ENCODE measurements around the gene TMEM156.
"Not testable (repeated sequence)": the region's sequence is repeated elsewhere in the genome, so short reads cannot be mapped to it uniquely, and the experiment has no call there.

TMEM156 gene

GRCh38 chr4:38988353-38988752 is 43.9 kb downstream of the TMEM156 start:
- DNase-seq, result not testable (repeated sequence)

- DNase-seq, result no peak
These were observed 44.7 kb downstream of the TMEM156 start for GRCh38 chr4:38987491-38987890.

DNA sequence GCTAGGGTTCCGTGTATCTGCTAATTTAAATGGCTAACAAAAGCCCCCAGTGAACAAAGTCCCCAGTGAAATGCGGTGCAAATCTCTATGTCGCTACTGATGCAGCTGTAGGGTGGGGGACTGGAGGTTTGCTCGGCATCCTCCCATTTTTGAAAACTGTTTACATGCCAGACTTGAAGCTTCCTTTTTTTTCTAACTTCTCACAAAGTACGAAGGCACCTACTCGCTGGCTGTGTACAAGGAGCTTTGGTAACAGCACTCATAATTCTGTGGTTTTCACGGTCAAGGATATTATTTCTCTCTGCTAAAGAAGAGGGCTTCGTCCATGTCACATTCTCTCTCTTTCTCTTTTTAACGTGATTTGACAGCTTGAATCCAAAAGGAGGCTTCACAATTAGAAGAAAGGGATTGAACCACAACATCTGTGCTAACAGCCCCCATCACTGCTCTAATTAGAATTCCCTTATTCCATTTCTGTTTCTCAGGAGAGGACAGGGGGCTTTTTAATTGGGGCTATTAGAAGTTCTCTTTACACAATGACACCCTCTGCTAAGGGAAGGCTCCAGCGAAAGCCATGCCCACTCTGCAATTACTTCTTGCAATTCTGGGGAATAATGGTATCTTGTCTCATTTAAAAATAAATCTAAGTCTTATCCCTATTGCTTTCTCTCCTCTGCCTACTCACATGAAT is 46.7 kb downstream of the TMEM156 start:
- DNase-seq, result no peak

DNA sequence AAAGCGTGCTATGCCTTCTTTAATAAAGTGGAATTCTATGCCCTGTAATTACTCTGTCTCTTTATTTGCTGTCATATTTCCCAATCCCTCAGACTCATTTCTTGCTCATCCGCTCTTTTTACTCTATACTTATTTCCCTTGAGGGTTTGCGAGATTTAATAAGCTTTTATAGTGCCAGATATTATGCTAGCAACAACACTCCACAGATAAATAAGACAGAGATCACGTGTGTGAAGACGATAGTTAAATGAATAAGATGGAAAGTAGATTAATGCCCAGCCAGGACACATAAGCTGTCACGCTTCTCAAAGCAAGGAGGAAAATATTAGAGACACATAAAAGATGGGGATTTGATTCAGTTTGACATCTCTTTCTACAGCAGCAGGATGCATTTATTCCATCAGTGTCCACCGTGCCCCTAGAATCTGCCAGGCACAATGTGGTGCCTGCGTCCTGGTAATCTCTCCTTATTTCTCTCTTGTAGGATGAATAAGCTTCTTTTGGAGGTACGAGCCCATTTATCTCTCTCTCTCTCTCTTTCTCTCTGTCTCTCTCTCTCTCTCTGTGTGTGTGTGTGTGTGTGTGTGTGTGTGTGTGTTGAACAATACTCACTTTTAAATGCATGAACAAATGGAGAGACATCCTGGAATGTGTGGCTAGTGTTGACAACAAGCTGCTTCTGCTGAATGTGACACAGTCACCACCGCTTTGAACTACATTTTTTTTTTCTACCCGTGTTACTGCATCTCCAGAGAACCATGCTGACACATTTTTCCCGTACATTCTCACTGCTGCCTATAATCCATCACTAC is 48.2 kb downstream of the TMEM156 start:
- no peak for DNase-seq

DNA sequence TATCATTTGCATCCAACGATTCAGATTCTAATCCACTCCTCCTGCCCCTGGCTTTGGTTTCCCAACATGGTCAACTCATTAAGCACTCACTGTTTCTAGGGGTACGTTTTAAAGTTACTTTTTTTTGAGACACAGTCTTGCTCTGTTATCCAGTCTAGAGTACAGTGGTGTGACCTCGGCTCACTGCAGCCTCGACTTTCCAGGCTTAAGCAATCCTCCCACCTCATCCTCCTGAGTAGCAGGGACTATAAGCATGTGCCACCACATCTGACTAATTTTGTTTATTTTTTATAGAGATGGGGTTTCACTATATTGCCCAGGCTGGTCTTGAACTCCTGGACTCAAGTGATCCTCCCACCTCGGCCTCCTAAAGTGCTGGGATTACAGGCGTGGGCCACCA is 48.9 kb downstream of the TMEM156 start:
- no peak for DNase-seq

DNA sequence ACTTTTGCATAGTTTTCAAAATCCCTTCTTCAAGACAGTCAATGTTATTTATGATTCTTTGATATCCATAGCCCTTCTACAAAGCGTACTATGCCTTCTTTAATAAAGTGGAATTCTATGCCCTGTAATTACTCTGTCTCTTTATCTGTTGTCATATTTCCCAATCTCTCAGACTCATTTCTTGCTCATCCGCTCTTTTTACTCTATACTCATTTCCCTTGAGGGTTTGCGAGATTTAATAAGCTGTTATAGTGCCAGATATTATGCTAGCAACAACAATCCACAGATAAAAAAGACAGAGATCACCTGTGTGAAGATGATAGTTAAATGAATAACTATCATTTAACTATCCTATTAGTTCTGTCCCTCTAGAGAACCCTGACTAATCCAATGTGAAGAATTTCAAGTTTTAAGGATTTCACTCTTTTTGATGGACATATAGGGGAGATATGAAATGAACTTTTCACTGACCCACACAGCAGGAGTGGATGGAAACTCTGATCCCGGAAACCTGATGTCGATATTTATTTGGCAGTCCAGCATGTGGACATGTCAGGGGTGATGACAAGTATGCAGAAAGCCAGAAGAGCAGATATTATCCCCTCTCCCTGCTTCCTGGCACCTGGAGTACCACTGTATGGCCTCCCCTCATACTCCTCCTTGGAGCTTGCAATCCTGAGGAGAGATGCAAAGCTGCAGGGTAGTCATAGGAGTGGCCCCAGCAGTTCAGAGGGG is 49.7 kb downstream of the TMEM156 start:
- DNase-seq, result no peak

DNA sequence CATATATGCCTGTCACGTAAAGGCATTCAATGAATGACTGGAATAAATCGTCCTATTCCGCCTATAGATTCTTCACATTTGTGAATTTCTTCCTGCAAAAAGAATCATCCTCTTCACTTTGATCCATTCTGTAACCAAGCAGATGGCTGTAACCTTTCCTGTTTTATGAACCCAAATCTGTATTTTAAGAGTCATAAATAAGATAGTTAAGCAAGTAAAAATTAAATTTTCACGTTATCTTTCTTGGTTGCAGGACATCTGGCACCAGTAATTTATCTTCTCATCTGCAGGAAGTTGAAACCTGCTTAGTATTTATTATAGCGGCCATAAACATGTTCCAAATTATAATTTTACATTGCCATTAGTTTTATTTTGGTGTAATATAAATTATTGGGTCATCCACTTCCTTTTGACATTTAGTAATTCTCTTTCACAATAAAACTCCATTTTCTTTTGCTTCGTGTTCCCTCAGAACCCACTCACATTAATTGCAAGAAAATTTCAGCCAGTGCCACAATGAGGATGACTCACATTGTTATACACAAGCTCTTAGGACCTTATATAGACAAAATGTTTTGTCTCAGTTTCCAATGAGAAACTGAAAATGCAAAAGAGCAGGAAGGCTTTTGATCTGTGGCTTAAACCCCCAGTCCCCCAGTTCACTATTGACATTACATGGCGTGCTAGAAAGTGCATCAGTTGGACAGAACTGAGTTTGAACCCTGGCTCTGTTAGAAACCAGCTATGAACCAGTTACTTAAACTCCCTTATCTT is 51.1 kb downstream of the TMEM156 start:
- no peak for DNase-seq

- no peak for DNase-seq
These were observed 52.5 kb downstream of the TMEM156 start for GRCh38 chr4:38979511-38980230.

DNA sequence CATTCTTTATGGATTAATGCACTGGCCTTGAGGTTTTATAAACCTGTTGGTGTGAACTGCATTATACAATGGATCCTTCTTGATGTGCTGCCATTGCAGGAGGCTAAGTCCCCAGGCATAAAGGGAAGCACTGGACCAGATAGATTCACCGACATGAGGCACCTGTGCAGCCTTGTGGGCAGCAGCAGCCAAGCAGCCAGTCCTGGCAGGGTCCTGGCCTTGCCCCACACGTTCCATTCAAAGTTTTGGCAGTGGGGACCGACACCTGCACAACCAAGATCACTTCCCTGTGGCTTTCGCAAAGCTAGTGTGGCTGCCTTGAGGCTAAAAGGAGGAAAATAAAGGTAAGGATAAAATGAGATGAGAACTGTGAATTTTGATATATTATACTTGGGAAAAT is 53.1 kb downstream of the TMEM156 start:
- no peak for DNase-seq

DNA sequence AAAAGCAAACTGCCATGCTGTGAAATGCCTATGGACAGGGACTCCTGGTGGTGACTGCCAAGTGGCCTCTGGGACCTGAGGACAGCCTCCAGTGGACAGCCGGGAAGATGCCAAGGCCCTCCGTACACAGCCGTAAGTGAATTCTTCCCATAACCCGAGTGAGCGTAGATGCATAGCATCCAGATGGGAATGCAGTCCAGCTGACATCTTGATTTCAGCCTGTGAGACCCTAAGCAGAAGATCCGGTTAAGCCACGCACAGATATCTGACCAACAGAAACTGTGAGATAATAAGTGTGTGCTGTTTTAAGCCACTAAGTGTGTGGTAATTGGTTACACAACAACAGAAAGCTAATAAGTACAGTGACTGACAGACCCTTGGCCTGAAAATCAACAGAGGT is 55.9 kb downstream of the TMEM156 start:
- no peak for DNase-seq

- no peak for DNase-seq
These were observed 63.5 kb downstream of the TMEM156 start for GRCh38 chr4:38968668-38969067.

- no peak for DNase-seq
These were observed 64.7 kb downstream of the TMEM156 start for GRCh38 chr4:38967260-38968095.

DNA sequence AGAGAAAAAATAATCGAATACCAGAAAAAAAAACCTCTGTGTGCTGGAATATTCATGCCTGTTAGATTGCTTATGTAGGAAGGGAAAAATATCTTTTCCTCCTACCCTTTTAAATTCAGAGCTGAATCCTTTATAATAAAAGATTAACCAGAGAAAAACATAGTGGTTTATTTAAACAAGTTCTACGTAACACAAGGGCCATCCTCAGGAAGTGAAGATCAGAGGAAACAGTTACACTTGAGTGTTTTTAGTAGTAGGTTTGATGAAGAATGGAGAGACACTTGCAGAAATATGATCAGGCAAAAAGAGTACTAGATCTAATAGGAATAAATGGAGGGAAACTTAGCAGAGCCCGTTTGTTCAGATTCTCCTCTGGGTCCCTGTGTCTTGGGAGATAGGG is 66.3 kb downstream of the TMEM156 start:
- DNase-seq, result no peak

GRCh38 chr4:38964942-38965775 is 67.0 kb downstream of the TMEM156 start:
- no peak for DNase-seq

GRCh38 chr4:38959248-38959647 is 73.0 kb downstream of the TMEM156 start:
- DNase-seq, result not testable (repeated sequence)

DNA sequence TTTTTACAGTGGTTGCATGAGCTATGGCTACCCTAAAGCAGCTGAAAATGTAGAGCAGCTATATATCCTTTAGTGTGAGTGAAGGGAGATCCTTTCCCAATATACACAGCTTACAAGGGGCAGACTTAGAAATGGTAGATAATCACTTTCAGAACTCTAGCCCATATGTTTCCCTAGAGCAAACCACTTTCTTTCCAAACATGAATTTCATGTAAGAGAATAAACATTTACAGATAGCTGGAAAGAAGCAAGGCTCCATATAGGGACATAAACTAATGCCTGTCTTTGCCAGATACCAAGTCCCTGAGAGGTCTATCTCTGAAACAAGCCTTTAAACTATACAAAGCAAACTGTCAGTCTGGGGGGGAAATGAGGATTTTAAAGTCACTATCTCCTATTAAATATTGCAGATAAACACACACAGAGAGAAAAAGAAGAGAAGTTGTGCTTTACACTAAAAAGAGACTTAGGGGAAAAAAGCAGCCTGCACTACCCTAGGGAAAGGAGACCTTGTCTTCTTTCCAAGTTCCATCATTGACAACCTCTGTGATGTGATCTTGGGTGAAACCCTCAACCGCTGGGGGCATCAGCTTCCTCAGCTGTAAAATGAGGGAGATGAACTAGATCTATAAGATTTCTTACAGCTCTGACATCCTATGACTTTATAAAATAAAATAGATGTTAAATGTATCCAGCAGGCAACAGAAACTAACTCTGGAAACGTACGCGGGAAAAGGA is 73.6 kb downstream of the TMEM156 start:
- DNase-seq, result no peak

DNA sequence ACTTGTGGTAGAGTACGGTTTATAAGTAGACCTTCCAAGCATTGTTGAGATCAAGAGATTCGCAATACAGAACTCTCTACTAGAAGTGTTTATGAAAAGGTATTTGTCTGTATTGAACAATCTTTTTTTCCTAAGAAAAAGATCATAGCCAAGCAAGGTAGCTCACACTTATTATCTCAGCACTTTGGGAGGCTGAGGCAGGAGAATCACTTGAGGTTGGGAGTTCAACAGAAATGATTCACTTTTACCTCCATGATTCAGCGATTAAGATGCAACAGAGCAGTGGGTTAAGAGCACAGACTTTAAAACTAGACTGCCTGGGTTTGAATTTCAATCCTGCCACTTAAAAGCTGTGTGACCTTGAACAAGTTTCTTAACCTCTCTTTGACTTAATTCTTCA is 74.3 kb downstream of the TMEM156 start:
- no peak for DNase-seq

DNA sequence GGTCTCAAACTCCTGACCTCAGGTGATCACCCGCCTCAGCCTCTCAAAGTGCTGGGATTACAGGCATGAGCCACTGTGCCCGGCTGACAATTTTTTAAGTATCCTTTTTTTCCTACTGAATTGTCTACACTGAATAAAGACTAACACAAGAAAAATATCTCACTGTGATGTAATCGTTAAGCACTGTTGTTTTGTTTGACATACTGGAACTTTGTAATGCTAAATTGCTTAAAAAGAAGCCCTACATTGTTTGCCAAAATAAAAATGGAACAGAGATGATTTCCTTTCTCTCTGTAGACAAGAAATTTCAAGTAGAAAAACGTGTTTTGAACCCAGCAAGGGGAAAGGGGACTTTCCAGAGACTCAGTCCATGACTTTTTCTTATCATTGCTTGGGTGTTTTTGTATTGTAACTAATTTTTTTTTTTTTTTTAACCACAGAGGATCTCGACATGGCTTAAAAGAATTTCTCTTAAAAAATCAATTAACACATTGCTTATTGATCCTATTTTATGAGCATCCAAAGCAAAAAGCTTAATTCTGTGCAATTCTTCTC is 74.9 kb downstream of the TMEM156 start:
- DNase-seq, result no peak

- DNase-seq, result no peak
These were observed 76.3 kb downstream of the TMEM156 start for GRCh38 chr4:38955957-38956356.
